HepG2 (cell line): Measurements from ENCODE around the gene ZNF212. TPM values are rescaled to one million over a fixed set of nuclear protein-coding genes. Genes with fewer than 3 reads are reported as not detected.
A peak's percentile ranks its signal among the peaks of the same experiment; 100 is the strongest.

ENCODE experiments used
- FUBP1 ChIP-seq: sonication (generic); formaldehyde crosslinking; IDR thresholded peaks from 2 replicates; pipeline ENCODE4 v1.5.1; 2020; ENCODE audit warnings: missing genetic modification reagents, mild to moderate bottlenecking, borderline replicate concordance
- HMGA1 ChIP-seq: sonication (generic); formaldehyde crosslinking; conservative IDR thresholded peaks from 2 replicates; pipeline ENCODE4 v1.4.0; 2020; ENCODE audit warnings: missing genetic modification reagents
- HMGXB3 ChIP-seq: sonication (generic); formaldehyde crosslinking; IDR thresholded peaks from 2 replicates; pipeline ENCODE4 v1.4.0; 2020; ENCODE audit warnings: missing genetic modification reagents, borderline replicate concordance
- MLXIP ChIP-seq: sonication (generic); formaldehyde crosslinking; IDR thresholded peaks from 2 replicates; pipeline ENCODE4 v1.9.0; 2021; ENCODE audit warnings: missing genetic modification reagents, borderline replicate concordance
- NBN ChIP-seq: fragments of 450-650 bp; conservative IDR thresholded peaks from 2 replicates; pipeline ENCODE4 v1.6.1; 2017
- RBM22 ChIP-seq: fragments of 200-400 bp; formaldehyde crosslinking; optimal IDR thresholded peaks from 2 replicates; pipeline ENCODE3; 2017; ENCODE audit warnings: mild to moderate bottlenecking, low read length, moderate library complexity
- RERE ChIP-seq: IDR thresholded peaks from 2 replicates; pipeline ENCODE4 v1.6.1; 2016; ENCODE audit warnings: low read depth, missing genetic modification reagents, missing compliant biosample characterization
- SP1 ChIP-seq, 2 experiments: fragments of 450-650 bp in 1 of 2; sonication (generic) in 1 of 2; formaldehyde crosslinking in 1 of 2; IDR thresholded peaks; 2 replicates each; pipeline versions ENCODE4 v1.4.0 to v1.6.1; 2016 to 2020; ENCODE audit warnings: missing genetic modification reagents in 1 of 2
- ZNF263 ChIP-seq: sonication (generic); formaldehyde crosslinking; IDR thresholded peaks from 2 replicates; pipeline ENCODE4 v1.4.0; 2020; ENCODE audit warnings: missing genetic modification reagents
- ZNF564 ChIP-seq: sonication (generic); formaldehyde crosslinking; IDR thresholded peaks from 2 replicates; pipeline ENCODE4 v1.8.1; 2023; ENCODE audit warnings: mild to moderate bottlenecking, missing genetic modification reagents
- ZNF629 ChIP-seq: sonication (generic); formaldehyde crosslinking; conservative IDR thresholded peaks from 2 replicates; pipeline ENCODE4 v1.5.0; 2020; ENCODE audit warnings: missing genetic modification reagents
- ZNF83 ChIP-seq: sonication (generic); formaldehyde crosslinking; IDR thresholded peaks from 2 replicates; pipeline ENCODE4 v1.4.0; 2020; ENCODE audit warnings: missing genetic modification reagents, mild to moderate bottlenecking, borderline replicate concordance
- ZNF839 ChIP-seq: sonication (generic); formaldehyde crosslinking; IDR thresholded peaks from 2 replicates; pipeline ENCODE4 v1.4.0; 2020; ENCODE audit warnings: missing genetic modification reagents, mild to moderate bottlenecking, borderline replicate concordance
- polyA plus RNA-seq, 8 experiments: library from polyadenylated mRNA; depleted of rRNA in 3 of 8; stranded (reverse) in 7 of 8; unstranded in 1 of 8; fragments of >200 nt; fragmentation: Illumina TruSeq in 4 of 8; extraction: Trizol in 4 of 8; gene quantifications; 2 replicates each; pipeline versions ENCODE4 v1.2.1 to v1.2.3, GENCODE V29; 2011 to 2016; ENCODE audit warnings: low read depth in 4 of 8, missing spikeins in 1 of 8, mixed read lengths in 1 of 8; ENCODE audit not compliant: insufficient read depth in 1 of 8
- total RNA-seq, 5 experiments: library from RNA; depleted of rRNA; stranded (reverse); fragments of >200 nt; fragmentation: Illumina TruSeq; extraction: Trizol; gene quantifications; 2 replicates each; pipeline ENCODE4 v1.2.3, GENCODE V29; 2016; ENCODE audit warnings: low read depth in 1 of 5

Gene ZNF212
- total and polyA plus RNA-seq, 2 of the 13 experiments (the other 11 are each of a cell fraction or from before 2014, with no cell fraction given) = 2.6 to 3.8 TPM

- TF ChIP-seq RERE (CRISPR knock-in tag) (no peak), MLXIP (no peak), SP1 (IDR thresholded peaks at IDR 0.05) (no peak), SP1 (CRISPR knock-in tag; IDR thresholded peaks at IDR 0.05) (peak; percentile 80), ZNF263 (CRISPR knock-in tag) (0 out of 2 replicates have a peak, but pooled peaks have one; percentile 37), FUBP1 (CRISPR knock-in tag) (peak; percentile 56; the same call in 1 of the 2 replicates), ZNF629 (CRISPR knock-in tag) (no peak), HMGA1 (CRISPR knock-in tag) (no peak), ZNF564 (CRISPR knock-in tag) (0 out of 2 replicates have a peak, but pooled peaks have one; percentile 80), RBM22 (no peak), ZNF83 (CRISPR knock-in tag) (0 out of 2 replicates have a peak, but pooled peaks have one; percentile 52), NBN (no peak), HMGXB3 (CRISPR knock-in tag) (0 out of 2 replicates have a peak, but pooled peaks have one; percentile 59), ZNF839 (peak; percentile 39; the same call in 1 of the 2 replicates)
Measured at GRCh38 chr7:149239345-149240143, at the start of gene ZNF212 (continued).
